ENCODE results near the gene ANK3. TPM values are rescaled to one million over a fixed set of nuclear protein-coding genes. Genes with fewer than 3 reads are reported as not detected.

Gene ANK3
- polyA plus RNA-seq, 1 donor = 144 TPM

- no peak for DNase-seq (ENCODE audit: low read depth)
These were observed 24.4 kb upstream of the ANK3 start for GRCh38 chr10:60414111-60414510.

- DNase-seq (ENCODE audit: low read depth) = no peak
These were observed 23.8 kb upstream of the ANK3 start for GRCh38 chr10:60413306-60414012.

GRCh38 chr10:60410970-60411369 lies 21.3 kb upstream of the ANK3 start:
- no peak for DNase-seq (ENCODE audit: low read depth)

- no peak for DNase-seq (ENCODE audit: low read depth)
These were observed 19.5 kb upstream of the ANK3 start for GRCh38 chr10:60409202-60409601.

- no peak for DNase-seq (ENCODE audit: low read depth)
These were observed 16.5 kb upstream of the ANK3 start for GRCh38 chr10:60406182-60406581.

GRCh38 chr10:60405172-60405571 lies 15.5 kb upstream of the ANK3 start:
- DNase-seq (ENCODE audit: low read depth) = no peak

- DNase-seq (ENCODE audit: low read depth) = no peak
These were observed 13.6 kb upstream of the ANK3 start for GRCh38 chr10:60403168-60403873.

GRCh38 chr10:60400366-60400765 lies 10.7 kb upstream of the ANK3 start:
- DNase-seq (ENCODE audit: low read depth) = no peak

- no peak for DNase-seq (ENCODE audit: low read depth)
These were observed 9.7 kb upstream of the ANK3 start for GRCh38 chr10:60399328-60399727.

- no peak for DNase-seq (ENCODE audit: low read depth)
These were observed 8.1 kb upstream of the ANK3 start for GRCh38 chr10:60397792-60398191.

- no peak for DNase-seq (ENCODE audit: low read depth)
These were observed 7.1 kb upstream of the ANK3 start for GRCh38 chr10:60396766-60397165.

GRCh38 chr10:60395711-60396110 lies 6.0 kb upstream of the ANK3 start:
- DNase-seq (ENCODE audit: low read depth) = no peak

GRCh38 chr10:60394446-60394845 lies 4.8 kb upstream of the ANK3 start:
- no peak for DNase-seq (ENCODE audit: low read depth)

GRCh38 chr10:60390224-60390626 lies 550 bp upstream of the ANK3 start:
- DNase-seq (ENCODE audit: low read depth) = no peak

- DNase-seq (ENCODE audit: low read depth) = no peak
These were observed 870 bp downstream of the ANK3 start for GRCh38 chr10:60388709-60389301.

- DNase-seq (ENCODE audit: low read depth) = no peak
These were observed 1.5 kb downstream of the ANK3 start for GRCh38 chr10:60388116-60388625.

GRCh38 chr10:60387531-60387930 lies 2.1 kb downstream of the ANK3 start:
- DNase-seq (ENCODE audit: low read depth) = no peak

GRCh38 chr10:60385399-60385738 lies 4.3 kb downstream of the ANK3 start:
- DNase-seq (ENCODE audit: low read depth) = no peak

- no peak for DNase-seq (ENCODE audit: low read depth)
These were observed 4.8 kb downstream of the ANK3 start for GRCh38 chr10:60384708-60385398.

- DNase-seq (ENCODE audit: low read depth) = no peak
These were observed 5.7 kb downstream of the ANK3 start for GRCh38 chr10:60384011-60384410.

- DNase-seq (ENCODE audit: low read depth) = no peak
These were observed 6.6 kb downstream of the ANK3 start for GRCh38 chr10:60382946-60383681.

GRCh38 chr10:60380781-60381180 lies 8.9 kb downstream of the ANK3 start:
- no peak for DNase-seq (ENCODE audit: low read depth)
